ENCODE results near the gene TBX2. TPM values are rescaled to one million over a fixed set of nuclear protein-coding genes. Genes with fewer than 3 reads are reported as not detected.
"Not testable (repeated sequence)": the region's sequence is repeated elsewhere in the genome, so short reads cannot be mapped to it uniquely, and the experiment has no call there.

Gene TBX2
- total RNA-seq, 1 donor from 2014 or later = not detected

DNA sequence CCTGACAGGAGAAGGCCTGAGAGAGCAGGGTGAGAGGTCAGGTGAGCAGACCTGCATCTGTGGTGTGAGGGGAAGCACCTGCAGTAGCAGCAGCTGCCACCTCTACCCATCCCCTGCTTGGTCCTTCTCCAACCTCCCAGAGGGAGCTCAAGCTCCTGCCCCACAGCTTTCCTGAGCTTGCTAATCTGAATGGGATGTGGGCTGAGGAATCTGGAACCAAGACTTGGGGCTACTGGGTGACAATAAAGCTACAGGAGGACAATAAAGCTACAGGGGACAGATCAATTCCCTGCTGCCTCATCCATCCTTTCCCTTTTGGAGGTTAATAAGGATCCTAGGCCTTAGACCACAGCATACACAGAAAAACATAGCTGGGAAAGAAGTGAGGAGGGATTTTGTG is 47.7 kb downstream of the TBX2 start:
- intact Hi-C loops (cut with micrococcal nuclease) = no loop called here
- no peaks in the 10 kb centered on the region for H3K36me3 Mint-ChIP-seq (ENCODE audit: low read depth)
- H3K27ac Mint-ChIP-seq = no peak overlapping the region
- DNase-seq (ENCODE audit: low spot score) = no peak
- H3K9me3 Mint-ChIP-seq = no peaks in the 10 kb centered on the region
- no peaks in the 10 kb centered on the region for H3K4me1 Mint-ChIP-seq (ENCODE audit: low read depth)
- H3K27me3 Mint-ChIP-seq (ENCODE audit: insufficient read depth) = peaks cover 49% of the 10 kb centered on the region
- H3K4me3 Mint-ChIP-seq = no peak overlapping the region

DNA sequence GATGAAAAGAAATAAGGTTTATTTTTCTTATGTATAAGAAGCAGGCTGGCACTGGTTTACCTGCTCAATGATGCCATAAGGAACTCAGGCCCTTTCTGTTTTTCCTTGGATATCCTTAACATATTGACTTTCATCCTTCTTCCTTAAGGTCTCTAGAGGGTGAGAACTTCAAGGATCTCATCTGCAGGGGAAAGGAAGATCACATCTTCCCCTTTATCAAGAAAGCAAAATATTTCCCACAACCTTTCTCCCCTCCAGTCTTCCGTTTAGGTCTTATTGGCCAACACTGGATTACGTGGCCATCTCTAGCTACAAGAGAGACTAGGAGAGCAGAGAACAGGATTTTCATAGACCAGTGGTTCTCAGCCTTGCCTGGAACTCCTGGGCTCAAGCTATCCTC is 48.4 kb downstream of the TBX2 start:
- Mint-ChIP-seq H3K27ac (no peak overlapping the region), H3K4me3 (no peak overlapping the region), H3K4me1 (ENCODE audit: low read depth) (no peaks in the 10 kb centered on the region), H3K27me3 (ENCODE audit: insufficient read depth) (peaks cover 53% of the 10 kb centered on the region), H3K9me3 (no peaks in the 10 kb centered on the region), H3K36me3 (ENCODE audit: low read depth) (no peaks in the 10 kb centered on the region)
- DNase-seq (ENCODE audit: low spot score) = no peak
- intact Hi-C loops (cut with micrococcal nuclease) = no loop called here

- not testable (repeated sequence) for H3K36me3 Mint-ChIP-seq (ENCODE audit: low read depth); H3K4me1 Mint-ChIP-seq (ENCODE audit: low read depth)
Observed at GRCh38 chr17:61449140-61449539, 49.5 kb downstream of the TBX2 start.

GRCh38 chr17:61449707-61450640 is 50.3 kb downstream of the TBX2 start:
- Mint-ChIP-seq H3K4me1 (ENCODE audit: low read depth) (peaks cover 6% of the 10 kb centered on the region), H3K36me3 (ENCODE audit: low read depth) (no peaks in the 10 kb centered on the region), H3K4me3 (no peak overlapping the region), H3K27ac (no peak overlapping the region), H3K9me3 (no peaks in the 10 kb centered on the region), H3K27me3 (ENCODE audit: insufficient read depth) (peaks cover 67% of the 10 kb centered on the region)
- DNase-seq (ENCODE audit: low spot score) = no peak
- intact Hi-C loops (cut with micrococcal nuclease) = loop anchor here (10.0 kb wide), 2 partner anchors 105 to 445 kb away; no protein-coding TSS in a partner anchor

More at GRCh38 chr17:61449140-61449539, 49.5 kb downstream of the TBX2 start:
- H3K4me3 Mint-ChIP-seq; intact Hi-C loops (cut with micrococcal nuclease); H3K27ac Mint-ChIP-seq; DNase-seq (ENCODE audit: low spot score); H3K9me3 Mint-ChIP-seq: not testable (repeated sequence)
- peaks cover 63% of the 10 kb centered on the region for H3K27me3 Mint-ChIP-seq (ENCODE audit: insufficient read depth)

- Mint-ChIP-seq H3K27me3 (ENCODE audit: insufficient read depth) (peaks cover 69% of the 10 kb centered on the region), H3K27ac (no peak overlapping the region), H3K36me3 (ENCODE audit: low read depth) (no peaks in the 10 kb centered on the region), H3K4me3 (no peak overlapping the region), H3K9me3 (no peaks in the 10 kb centered on the region), H3K4me1 (ENCODE audit: low read depth) (peaks cover 6% of the 10 kb centered on the region)
- DNase-seq (ENCODE audit: low spot score) = no peak
- intact Hi-C loops (cut with micrococcal nuclease) = loop anchor here (10.0 kb wide), 2 partner anchors 104 to 446 kb away; no protein-coding TSS in a partner anchor
Observed at GRCh38 chr17:61450641-61451537, 51.2 kb downstream of the TBX2 start.

DNA sequence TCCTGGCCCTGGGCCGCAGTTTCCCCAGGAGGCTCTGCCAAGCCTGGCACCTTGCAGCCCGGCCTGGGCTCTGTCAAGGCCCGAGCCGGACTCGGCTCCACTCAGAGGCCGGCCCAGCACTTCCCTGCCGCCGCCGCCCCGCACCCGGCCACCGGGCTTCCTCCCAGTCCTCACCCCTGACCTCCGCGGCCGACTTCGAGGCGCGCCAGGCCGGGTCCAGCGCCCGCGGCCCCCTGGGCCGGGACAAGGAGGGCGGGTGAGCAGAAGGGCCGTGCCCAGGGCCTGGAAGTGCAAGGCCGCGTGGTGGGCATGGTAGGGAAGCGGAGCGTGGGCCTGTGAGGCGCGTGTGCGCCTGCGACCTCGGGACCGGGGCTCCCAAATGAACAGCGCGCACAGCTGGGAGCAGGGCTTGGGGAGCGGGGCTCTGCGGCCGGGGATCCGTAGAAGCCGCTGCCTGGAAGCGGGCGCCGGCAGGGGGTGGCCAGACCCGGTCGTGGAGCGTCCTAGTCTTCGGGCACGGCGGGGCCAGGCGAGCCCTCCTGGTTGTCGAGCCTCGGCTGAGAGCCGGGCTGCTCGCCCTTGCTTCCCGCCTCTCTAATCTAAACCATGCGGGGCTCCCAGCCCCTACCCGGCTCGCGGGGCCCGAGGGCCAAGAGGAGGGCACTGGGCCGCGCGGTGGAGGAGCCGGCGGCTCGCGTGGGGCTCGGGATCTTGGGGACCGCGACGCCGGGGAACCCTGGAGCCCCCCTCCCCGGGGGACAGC is 52.1 kb downstream of the TBX2 start:
- no peaks in the 10 kb centered on the region for H3K36me3 Mint-ChIP-seq (ENCODE audit: low read depth)
- H3K27me3 Mint-ChIP-seq (ENCODE audit: insufficient read depth) = peaks cover 72% of the 10 kb centered on the region
- H3K4me1 Mint-ChIP-seq (ENCODE audit: low read depth) = peaks cover 6% of the 10 kb centered on the region
- no peak overlapping the region for H3K27ac Mint-ChIP-seq
- intact Hi-C loops (cut with micrococcal nuclease) = loop anchor here (2.0 to 10.0 kb wide), 3 partner anchors 49 to 447 kb away; no protein-coding TSS in a partner anchor
- H3K9me3 Mint-ChIP-seq = no peaks in the 10 kb centered on the region
- no peak for DNase-seq (ENCODE audit: low spot score)
- no peak overlapping the region for H3K4me3 Mint-ChIP-seq

- Mint-ChIP-seq H3K27ac (peak within 1 kb of the TSS; percentile 12), H3K4me3 (no peak within 1 kb of the TSS), H3K27me3 (ENCODE audit: insufficient read depth) (peaks cover 76% of the 10 kb centered on the region), H3K4me1 (ENCODE audit: low read depth) (peaks cover 11% of the 10 kb centered on the region), H3K9me3 (no peaks in the 10 kb centered on the region), H3K36me3 (ENCODE audit: low read depth) (peaks cover 4% of the 10 kb centered on the region)
- intact Hi-C loops (cut with micrococcal nuclease) = loop anchor here (1.0 to 10.0 kb wide), 4 partner anchors 50 to 448 kb away; no protein-coding TSS in a partner anchor
- no peak for DNase-seq (ENCODE audit: low spot score)
Observed at GRCh38 chr17:61452301-61453290, 53.0 kb downstream of the TBX2 start, which contains the start of gene TBX4. Gene TBX4 (plus strand): TSS chr17:61452422. CDS start chr17:61456491, 4,069 bp downstream.

- Mint-ChIP-seq H3K27ac (peak overlapping the region; percentile 40), H3K4me1 (ENCODE audit: low read depth) (peaks cover 11% of the 10 kb centered on the region), H3K36me3 (ENCODE audit: low read depth) (peaks cover 4% of the 10 kb centered on the region), H3K4me3 (peak overlapping the region; percentile 20), H3K27me3 (ENCODE audit: insufficient read depth) (peaks cover 77% of the 10 kb centered on the region), H3K9me3 (no peaks in the 10 kb centered on the region)
- intact Hi-C loops (cut with micrococcal nuclease) = loop anchor here (1.0 to 10.0 kb wide), 4 partner anchors 51 to 449 kb away; no protein-coding TSS in a partner anchor
- DNase-seq (ENCODE audit: low spot score) = no peak
Observed at GRCh38 chr17:61453566-61454380, 54.1 kb downstream of the TBX2 start.

DNA sequence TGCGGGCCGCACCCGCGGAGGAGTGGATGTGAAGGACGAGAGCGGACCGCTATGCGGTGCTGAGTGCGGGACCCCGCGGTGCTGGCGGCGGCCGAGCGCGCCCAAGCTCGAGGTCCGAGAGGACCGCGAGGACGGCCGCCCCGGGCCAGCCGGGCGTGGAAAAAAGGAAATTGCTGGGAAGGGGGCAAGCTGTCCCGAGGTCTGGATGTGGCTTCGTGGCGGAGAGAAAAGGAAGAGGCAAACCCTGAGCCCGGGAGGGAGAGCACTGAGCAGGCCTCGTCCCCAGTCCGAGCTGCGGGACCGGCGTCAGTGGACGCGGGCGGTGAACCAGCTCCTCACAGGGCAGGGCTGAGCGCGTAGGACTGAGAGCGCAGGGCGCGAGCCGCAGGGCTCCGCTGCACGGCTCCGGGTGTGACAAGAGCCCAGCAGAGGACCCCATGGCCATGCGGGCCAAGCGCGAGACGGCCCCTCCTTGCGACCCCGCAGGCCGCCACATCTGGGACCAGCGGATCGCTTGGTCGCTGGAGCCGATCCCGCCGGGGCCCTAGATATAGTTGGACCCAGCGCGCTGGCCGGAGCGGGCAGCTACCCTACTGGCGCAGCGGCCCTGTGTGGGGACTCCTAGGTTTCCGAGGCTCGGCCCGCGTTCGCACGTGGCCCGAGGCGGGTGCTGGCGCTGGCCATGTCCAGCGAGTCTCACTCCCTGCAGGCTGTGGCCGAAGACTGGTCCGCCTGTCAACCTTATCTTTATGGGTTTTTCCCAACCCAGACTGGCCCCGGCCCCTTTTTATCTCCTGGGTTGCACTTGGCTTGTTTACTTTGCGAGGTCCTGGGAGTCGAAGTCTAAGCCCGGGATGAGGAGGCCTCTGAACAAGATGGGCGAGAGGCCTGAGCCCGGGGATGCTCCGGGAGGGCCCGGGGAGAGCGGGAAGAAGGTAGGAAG is 55.0 kb downstream of the TBX2 start:
- intact Hi-C loops (cut with micrococcal nuclease) = loop anchor here (10.0 kb wide), 2 partner anchors 100 to 450 kb away; no protein-coding TSS in a partner anchor
- Mint-ChIP-seq H3K27ac (peak overlapping the region; percentile 40), H3K36me3 (ENCODE audit: low read depth) (peaks cover 4% of the 10 kb centered on the region), H3K27me3 (ENCODE audit: insufficient read depth) (peaks cover 78% of the 10 kb centered on the region), H3K4me3 (peak overlapping the region; percentile 20), H3K9me3 (no peaks in the 10 kb centered on the region), H3K4me1 (ENCODE audit: low read depth) (peaks cover 11% of the 10 kb centered on the region)
- DNase-seq (ENCODE audit: low spot score) = no peak
